PFSK-1 (cell line): ENCODE data around the gene FOCAD.

Source experiments
- POLR2AphosphoS5 ChIP-seq: IDR thresholded peaks from 2 replicates; pipeline ENCODE4 v1.6.1; 2012; ENCODE audit warnings: low read depth, mild to moderate bottlenecking, control low read depth, low read length, moderate library complexity
- REST ChIP-seq, 2 experiments: IDR thresholded peaks; 2 replicates each; pipeline versions ENCODE4 v1.6.1 to v1.8.0; 2011 to 2012; ENCODE audit warnings: low read depth in 2 of 2, low read length in 2 of 2, control low read depth in 1 of 2, inconsistent platforms in 1 of 2, mild to moderate bottlenecking in 1 of 2, moderate library complexity in 1 of 2; ENCODE audit not compliant: insufficient read depth in 1 of 2
- SIN3A ChIP-seq: IDR thresholded peaks from 2 replicates; pipeline ENCODE4 v1.6.1; 2012; ENCODE audit warnings: mild to moderate bottlenecking, low read length, moderate library complexity, borderline replicate concordance; ENCODE audit not compliant: insufficient read depth

- TF ChIP-seq POLR2AphosphoS5 (no peak), REST (IDR thresholded peaks at IDR 0.05; ENCODE audit: insufficient read depth in 1 of 2, low read depth in 2 of 2, low read length in 2 of 2) (no peak), SIN3A (no peak)
Observed at GRCh38 chr9:20771729-20772128, 87.7 kb downstream of the FOCAD start.
